Immature natural killer cell (primary cell): ENCODE data around the gene STK32C. TPM values are rescaled to one million over a fixed set of nuclear protein-coding genes. Genes with fewer than 3 reads are reported as not detected.

Experiments
- DNase-seq, 3 donors: peaks; one replicate each; pipeline ENCODE4 v3.0.0; 2022; ENCODE audit warnings: mixed read lengths in 1 of 3
- H3K27ac Mint-ChIP-seq, 6 donors: one replicate each; pipeline ENCODE4 v1.8.0; 2020; ENCODE audit warnings: mixed read lengths in 6 of 6, mild to moderate bottlenecking in 5 of 6, inconsistent platforms in 4 of 6, moderate library complexity in 3 of 6
- H3K27me3 Mint-ChIP-seq, 3 donors: one replicate each; pipeline ENCODE4 v1.8.0; 2020 to 2021; ENCODE audit warnings: low read depth in 3 of 3, mild to moderate bottlenecking in 3 of 3, mixed read lengths in 3 of 3, moderate library complexity in 3 of 3, inconsistent platforms in 1 of 3
- H3K36me3 Mint-ChIP-seq, 3 donors: one replicate each; pipeline ENCODE4 v1.8.0; 2020; ENCODE audit warnings: mixed read lengths in 3 of 3, inconsistent platforms in 2 of 3, mild to moderate bottlenecking in 2 of 3
- H3K4me1 Mint-ChIP-seq, 2 donors: one replicate each; pipeline ENCODE4 v1.8.0; 2020; ENCODE audit warnings: inconsistent platforms in 2 of 2, mild to moderate bottlenecking in 2 of 2, mixed read lengths in 2 of 2, moderate library complexity in 1 of 2
- H3K4me3 Mint-ChIP-seq, 5 donors: one replicate each; pipeline ENCODE4 v1.8.0; 2020; ENCODE audit warnings: mild to moderate bottlenecking in 5 of 5, mixed read lengths in 5 of 5, inconsistent platforms in 3 of 5, moderate library complexity in 3 of 5
- H3K9me3 Mint-ChIP-seq, 6 donors: one replicate each; pipeline ENCODE4 v1.8.0; 2020; ENCODE audit warnings: mild to moderate bottlenecking in 6 of 6, mixed read lengths in 6 of 6, inconsistent platforms in 4 of 6, moderate library complexity in 3 of 6
- polyA plus RNA-seq, 3 donors: library from polyadenylated mRNA; unstranded; fragments of 300-500 nt; fragmentation: Illumina TruSeq; gene quantifications; one replicate each; pipeline ENCODE4 v1.2.3, GENCODE V29; 2021

The STK32C gene
- polyA plus RNA-seq, 3 donors from 2014 or later: 6.3 to 14.2 (median 13.7) TPM

GRCh38 chr10:132309471-132309865 is 1.7 kb upstream of the STK32C start:
- Mint-ChIP-seq H3K4me3 (peak overlapping the region in 4 of 5 donors; percentile 49 to 76 (median 76)), H3K36me3 (peaks cover 0 to 4% (median 0%) of the 10 kb centered on the region in 3 donors), H3K27ac (peak overlapping the region in 1 of 6 donors; percentile 7), H3K4me1 (peaks cover 14 to 17% of the 10 kb centered on the region in 2 donors), H3K9me3 (peaks cover 0 to 4% (median 0%) of the 10 kb centered on the region in 6 donors), H3K27me3 (peaks cover 2 to 13% (median 6%) of the 10 kb centered on the region in 3 donors)
- DNase-seq: no peak

- DNase-seq: no peak
- H3K4me3 Mint-ChIP-seq: peak overlapping the region; percentile 63 to 77 (median 76)
Observed at GRCh38 chr10:132308587-132309470, 1.1 kb upstream of the STK32C start.

GRCh38 chr10:132306864-132307751 is 642 bp downstream of the STK32C start:
- Mint-ChIP-seq H3K4me1 (peaks cover 14 to 17% of the 10 kb centered on the region in 2 donors), H3K36me3 (no peaks in the 10 kb centered on the region), H3K4me3 (peak overlapping the region; percentile 85 to 92 (median 88)), H3K27ac (peak overlapping the region in 3 of 6 donors; percentile 30 to 85 (median 72)), H3K9me3 (no peaks in the 10 kb centered on the region), H3K27me3 (peaks cover 0 to 6% (median 5%) of the 10 kb centered on the region in 3 donors)
- peak in 2 of 3 donors; percentile 23 to 35 for DNase-seq

More at GRCh38 chr10:132308587-132309470, 1.1 kb upstream of the STK32C start:
- Mint-ChIP-seq H3K36me3 (no peaks in the 10 kb centered on the region), H3K27ac (no peak overlapping the region), H3K27me3 (peaks cover 2 to 9% (median 6%) of the 10 kb centered on the region in 3 donors), H3K4me1 (peaks cover 14 to 17% of the 10 kb centered on the region in 2 donors), H3K9me3 (no peaks in the 10 kb centered on the region)

GRCh38 chr10:132306343-132306685 is 1.4 kb downstream of the STK32C start:
- Mint-ChIP-seq H3K27me3 (peaks cover 0 to 6% (median 3%) of the 10 kb centered on the region in 3 donors), H3K36me3 (no peaks in the 10 kb centered on the region), H3K4me3 (peak overlapping the region; percentile 56 to 90 (median 85)), H3K9me3 (no peaks in the 10 kb centered on the region), H3K27ac (peak overlapping the region in 1 of 6 donors; percentile 22), H3K4me1 (peaks cover 14 to 17% of the 10 kb centered on the region in 2 donors)
- no peak for DNase-seq

GRCh38 chr10:132305654-132306342 is 2.0 kb downstream of the STK32C start:
- peaks cover 14 to 17% of the 10 kb centered on the region in 2 donors for H3K4me1 Mint-ChIP-seq
- peak overlapping the region in 1 of 6 donors; percentile 16 for H3K27ac Mint-ChIP-seq
- peak overlapping the region; percentile 56 to 90 (median 85) for H3K4me3 Mint-ChIP-seq
- peaks cover 0 to 6% (median 3%) of the 10 kb centered on the region in 3 donors for H3K27me3 Mint-ChIP-seq
- no peaks in the 10 kb centered on the region for H3K36me3 Mint-ChIP-seq
- no peak for DNase-seq
- no peaks in the 10 kb centered on the region for H3K9me3 Mint-ChIP-seq

- peaks cover 0 to 6% (median 3%) of the 10 kb centered on the region in 3 donors for H3K27me3 Mint-ChIP-seq
- H3K4me3 Mint-ChIP-seq: peak overlapping the region in 3 of 5 donors; percentile 45 to 56 (median 45)
- no peaks in the 10 kb centered on the region for H3K9me3 Mint-ChIP-seq
- H3K27ac Mint-ChIP-seq: no peak overlapping the region
- peaks cover 14 to 17% of the 10 kb centered on the region in 2 donors for H3K4me1 Mint-ChIP-seq
- no peak for DNase-seq
- H3K36me3 Mint-ChIP-seq: no peaks in the 10 kb centered on the region
Observed at GRCh38 chr10:132304756-132305509, 2.8 kb downstream of the STK32C start.

- peaks cover 0 to 2% (median 2%) of the 10 kb centered on the region in 3 donors for H3K27me3 Mint-ChIP-seq
- no peak overlapping the region for H3K4me3 Mint-ChIP-seq
- no peak overlapping the region for H3K27ac Mint-ChIP-seq
- no peaks in the 10 kb centered on the region for H3K36me3 Mint-ChIP-seq
- no peaks in the 10 kb centered on the region for H3K9me3 Mint-ChIP-seq
- no peak for DNase-seq
- peaks cover 14 to 15% of the 10 kb centered on the region in 2 donors for H3K4me1 Mint-ChIP-seq
Observed at GRCh38 chr10:132303361-132304115, 4.2 kb downstream of the STK32C start.

GRCh38 chr10:132302421-132303310 is 5.1 kb downstream of the STK32C start:
- Mint-ChIP-seq H3K27me3 (peaks cover 0 to 4% (median 2%) of the 10 kb centered on the region in 3 donors), H3K36me3 (no peaks in the 10 kb centered on the region), H3K27ac (no peak overlapping the region), H3K4me1 (peaks cover 14 to 15% of the 10 kb centered on the region in 2 donors), H3K4me3 (no peak overlapping the region), H3K9me3 (no peaks in the 10 kb centered on the region)
- DNase-seq: no peak

- DNase-seq: no peak
- Mint-ChIP-seq H3K36me3 (no peaks in the 10 kb centered on the region), H3K4me3 (no peak overlapping the region)
Observed at GRCh38 chr10:132301371-132302330, 6.1 kb downstream of the STK32C start.

GRCh38 chr10:132300582-132300981 is 7.2 kb downstream of the STK32C start:
- Mint-ChIP-seq H3K27ac (peak overlapping the region in 1 of 6 donors; percentile 46), H3K9me3 (no peaks in the 10 kb centered on the region), H3K36me3 (no peaks in the 10 kb centered on the region), H3K4me3 (no peak overlapping the region), H3K27me3 (peaks cover 0 to 4% (median 2%) of the 10 kb centered on the region in 3 donors), H3K4me1 (peaks cover 0 to 1% of the 10 kb centered on the region in 2 donors)
- DNase-seq: no peak

More at GRCh38 chr10:132301371-132302330, 6.1 kb downstream of the STK32C start:
- Mint-ChIP-seq H3K27ac (no peak overlapping the region), H3K4me1 (peaks cover 10 to 12% of the 10 kb centered on the region in 2 donors), H3K9me3 (no peaks in the 10 kb centered on the region), H3K27me3 (peaks cover 0 to 6% (median 2%) of the 10 kb centered on the region in 3 donors)
